Parathyroid adenoma (tissue), 2 donors: ENCODE results near the gene DET1.
"Not testable (repeated sequence)": the region's sequence is repeated elsewhere in the genome, so short reads cannot be mapped to it uniquely, and the experiment has no call there.

Source experiments
- H2AFZ ChIP-seq: fragments of 300-600 bp; sonication (generic); one replicate; pipeline ENCODE4 v1.7.0; 2017; ENCODE audit warnings: antibody characterized with exemption, mild to moderate bottlenecking
- H3K27ac ChIP-seq: fragments of 300-600 bp; sonication (generic); one replicate; pipeline ENCODE4 v1.7.0; 2017
- H3K27me3 ChIP-seq: fragments of 300-600 bp; sonication (generic); one replicate; pipeline ENCODE4 v1.7.0; 2017; ENCODE audit warnings: low read length; ENCODE audit not compliant: control insufficient read depth, insufficient read depth
- H3K36me3 ChIP-seq: fragments of 300-600 bp; sonication (generic); one replicate; pipeline ENCODE4 v1.7.0; 2017; ENCODE audit warnings: low read length; ENCODE audit not compliant: control insufficient read depth, insufficient read depth
- H3K4me1 ChIP-seq: fragments of 300-600 bp; sonication (generic); one replicate; pipeline ENCODE4 v1.7.0; 2017; ENCODE audit warnings: control low read depth
- H3K4me2 ChIP-seq: fragments of 300-600 bp; sonication (generic); one replicate; pipeline ENCODE4 v1.7.0; 2017; ENCODE audit warnings: low read length
- H3K4me3 ChIP-seq: fragments of 300-600 bp; sonication (generic); one replicate; pipeline ENCODE4 v1.7.0; 2017; ENCODE audit warnings: low read depth, low read length
- H3K79me2 ChIP-seq: fragments of 300-600 bp; sonication (generic); one replicate; pipeline ENCODE4 v1.7.0; 2017; ENCODE audit warnings: control low read depth
- H3K9ac ChIP-seq: fragments of 300-600 bp; sonication (generic); one replicate; pipeline ENCODE4 v1.7.0; 2017; ENCODE audit warnings: mild to moderate bottlenecking
- H3K9me3 ChIP-seq: fragments of 300-600 bp; sonication (generic); one replicate; pipeline ENCODE4 v1.7.0; 2017; ENCODE audit warnings: low read length; ENCODE audit not compliant: control insufficient read depth
- TF ChIP-seq, protein P1 (sequence below): fragments of 300-600 bp; sonication (generic); IDR thresholded peaks from one replicate; pipeline ENCODE4 v1.7.0; 2017; ENCODE audit warnings: antibody characterized with exemption, mild to moderate bottlenecking
- donor health status: primary hyperparathyroidism.

The DET1 gene

DNA sequence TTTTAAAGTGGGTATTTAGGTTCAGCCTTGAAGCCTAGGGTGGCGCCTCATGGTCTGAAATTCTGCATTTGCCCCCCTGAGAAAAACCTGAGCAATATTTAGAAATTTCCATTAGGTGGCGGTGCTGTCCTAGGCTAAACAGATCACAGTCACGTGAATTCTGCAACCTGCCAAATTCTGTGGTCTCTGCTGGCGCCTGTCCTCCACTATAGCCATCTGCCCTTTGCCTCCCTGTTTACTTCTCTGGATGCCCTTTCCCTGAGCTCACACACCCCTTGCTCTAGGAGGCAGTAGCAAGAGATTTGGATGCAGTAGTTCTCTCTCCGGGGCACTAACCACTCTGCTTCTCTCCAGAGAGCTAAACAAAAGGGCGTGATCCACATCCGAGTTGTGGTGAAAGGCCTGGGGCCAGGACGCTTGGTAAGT, 69.8 kb downstream of the DET1 start:
- Histone ChIP-seq H3K79me2 (no peaks in the 10 kb centered on the region), H2AFZ (no peak overlapping the region), H3K4me1 (no peaks in the 10 kb centered on the region), H3K36me3 (no peaks in the 10 kb centered on the region), H3K27me3 (no peaks in the 10 kb centered on the region), H3K4me3 (no peak overlapping the region), H3K9ac (no peak overlapping the region), H3K4me2 (no peak overlapping the region), H3K9me3 (no peaks in the 10 kb centered on the region), H3K27ac (no peak overlapping the region)
- TF ChIP-seq, protein P1, sequence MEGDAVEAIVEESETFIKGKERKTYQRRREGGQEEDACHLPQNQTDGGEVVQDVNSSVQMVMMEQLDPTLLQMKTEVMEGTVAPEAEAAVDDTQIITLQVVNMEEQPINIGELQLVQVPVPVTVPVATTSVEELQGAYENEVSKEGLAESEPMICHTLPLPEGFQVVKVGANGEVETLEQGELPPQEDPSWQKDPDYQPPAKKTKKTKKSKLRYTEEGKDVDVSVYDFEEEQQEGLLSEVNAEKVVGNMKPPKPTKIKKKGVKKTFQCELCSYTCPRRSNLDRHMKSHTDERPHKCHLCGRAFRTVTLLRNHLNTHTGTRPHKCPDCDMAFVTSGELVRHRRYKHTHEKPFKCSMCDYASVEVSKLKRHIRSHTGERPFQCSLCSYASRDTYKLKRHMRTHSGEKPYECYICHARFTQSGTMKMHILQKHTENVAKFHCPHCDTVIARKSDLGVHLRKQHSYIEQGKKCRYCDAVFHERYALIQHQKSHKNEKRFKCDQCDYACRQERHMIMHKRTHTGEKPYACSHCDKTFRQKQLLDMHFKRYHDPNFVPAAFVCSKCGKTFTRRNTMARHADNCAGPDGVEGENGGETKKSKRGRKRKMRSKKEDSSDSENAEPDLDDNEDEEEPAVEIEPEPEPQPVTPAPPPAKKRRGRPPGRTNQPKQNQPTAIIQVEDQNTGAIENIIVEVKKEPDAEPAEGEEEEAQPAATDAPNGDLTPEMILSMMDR = no peak

DNA sequence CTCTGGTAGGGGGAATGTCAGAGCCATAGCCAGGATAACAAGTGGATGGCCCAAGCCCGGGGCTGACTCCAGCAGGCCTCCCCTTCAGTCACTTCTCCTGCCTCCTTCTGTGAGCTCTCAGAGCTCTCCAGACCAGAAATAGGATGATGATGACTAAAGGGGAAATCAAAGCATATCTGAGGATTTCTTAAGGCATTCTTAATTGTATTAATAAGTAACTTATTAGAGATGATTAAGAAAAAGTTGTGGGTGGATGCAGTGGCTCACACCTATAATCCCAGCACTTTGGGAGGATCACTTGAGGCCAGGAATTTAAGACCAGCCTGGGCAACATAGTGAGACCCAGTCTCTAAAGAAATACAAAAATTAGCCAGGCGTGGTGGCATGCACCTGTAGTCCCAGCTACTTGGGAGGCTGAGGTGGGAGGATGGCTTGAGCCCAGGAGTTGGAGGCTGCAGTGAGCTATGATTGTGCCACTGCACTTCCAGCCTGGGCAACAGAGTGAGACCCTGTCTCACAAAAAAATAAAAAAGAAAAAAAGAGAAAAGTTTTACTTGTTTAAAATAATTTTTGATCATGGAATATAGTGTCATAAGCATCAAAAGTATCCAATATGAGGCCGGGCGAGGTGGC, 72.7 kb downstream of the DET1 start:
- not testable (repeated sequence) for H3K9me3 ChIP-seq, H3K9ac ChIP-seq, H3K36me3 ChIP-seq, H3K4me1 ChIP-seq, H3K4me2 ChIP-seq, H3K4me3 ChIP-seq, H3K27ac ChIP-seq, H3K79me2 ChIP-seq, H3K27me3 ChIP-seq, H2AFZ ChIP-seq

DNA sequence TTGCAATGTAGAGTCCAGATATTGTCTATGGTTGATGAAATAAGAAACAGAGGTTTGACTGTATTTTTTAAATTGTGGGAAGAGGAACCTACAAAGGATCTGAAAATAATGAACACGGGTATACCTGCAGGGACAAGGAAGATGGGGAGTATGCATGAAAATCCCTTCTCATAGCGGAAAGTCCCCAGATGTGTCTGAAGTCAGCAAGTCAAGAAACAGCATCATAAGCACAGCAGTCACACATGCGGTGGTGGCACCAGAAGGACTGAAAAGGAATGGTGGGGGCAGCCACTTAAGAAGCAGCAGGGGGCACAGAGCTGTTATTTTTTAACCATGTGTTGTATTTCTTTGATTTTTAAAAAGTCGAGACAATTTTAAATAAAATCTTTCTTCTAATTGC, 74.3 kb downstream of the DET1 start:
- H3K27ac ChIP-seq = no peak overlapping the region

DNA sequence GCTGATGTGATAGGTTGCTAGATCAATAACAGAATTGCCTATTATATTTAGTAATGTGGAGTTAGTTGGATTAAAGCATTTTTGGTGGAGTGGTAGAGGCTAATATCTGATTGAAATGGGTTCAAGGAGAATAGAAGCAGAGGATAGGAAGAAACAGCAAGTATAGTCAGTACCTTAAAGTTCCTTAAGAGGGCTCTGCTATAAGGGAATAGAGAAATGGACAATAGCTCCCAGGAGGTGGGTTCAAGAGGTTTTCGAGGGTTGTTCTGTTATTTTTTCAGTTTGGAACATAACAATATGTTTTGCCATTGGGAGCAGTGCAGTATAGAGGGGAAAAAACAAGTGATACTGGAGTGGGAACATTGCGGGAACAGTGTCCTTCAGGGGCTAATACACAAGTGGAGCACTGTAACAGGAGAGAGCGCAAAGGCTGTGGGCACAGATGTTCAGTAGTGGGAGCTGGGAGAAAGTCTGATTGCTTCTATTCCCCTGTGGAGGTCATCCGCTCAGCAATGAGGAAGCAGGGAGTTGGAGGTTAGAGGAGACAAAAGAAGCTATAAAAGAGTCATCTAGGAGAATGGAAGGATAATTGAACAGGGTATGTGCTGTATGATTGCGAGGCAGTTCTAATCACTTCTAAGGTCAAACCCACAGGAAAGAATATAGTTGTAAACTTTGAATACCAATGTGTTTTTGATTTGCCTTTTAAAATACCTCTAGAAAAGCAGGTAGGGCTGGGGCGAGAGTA, 75.7 kb downstream of the DET1 start:
- no peak overlapping the region for H3K27ac ChIP-seq
- H3K4me2 ChIP-seq = no peak overlapping the region
- H3K79me2 ChIP-seq = peaks cover 6% of the 10 kb centered on the region
- H3K36me3 ChIP-seq = no peaks in the 10 kb centered on the region
- H2AFZ ChIP-seq = no peak overlapping the region
- H3K9ac ChIP-seq = no peak overlapping the region
- no peak overlapping the region for H3K4me3 ChIP-seq
- TF ChIP-seq, protein P1 = no peak
- H3K27me3 ChIP-seq = no peaks in the 10 kb centered on the region
- no peaks in the 10 kb centered on the region for H3K9me3 ChIP-seq
- peaks cover 3% of the 10 kb centered on the region for H3K4me1 ChIP-seq

More for the DNA sequence above, 74.3 kb downstream of the DET1 start:
- no peak overlapping the region for H3K4me3 ChIP-seq
- H3K9ac ChIP-seq = no peak overlapping the region
- H3K4me1 ChIP-seq = no peaks in the 10 kb centered on the region
- no peaks in the 10 kb centered on the region for H3K9me3 ChIP-seq
- no peaks in the 10 kb centered on the region for H3K36me3 ChIP-seq
- peaks cover 6% of the 10 kb centered on the region for H3K79me2 ChIP-seq
- H3K4me2 ChIP-seq = no peak overlapping the region
- no peak overlapping the region for H2AFZ ChIP-seq
- H3K27me3 ChIP-seq = no peaks in the 10 kb centered on the region
- TF ChIP-seq, protein P1 = no peak

DNA sequence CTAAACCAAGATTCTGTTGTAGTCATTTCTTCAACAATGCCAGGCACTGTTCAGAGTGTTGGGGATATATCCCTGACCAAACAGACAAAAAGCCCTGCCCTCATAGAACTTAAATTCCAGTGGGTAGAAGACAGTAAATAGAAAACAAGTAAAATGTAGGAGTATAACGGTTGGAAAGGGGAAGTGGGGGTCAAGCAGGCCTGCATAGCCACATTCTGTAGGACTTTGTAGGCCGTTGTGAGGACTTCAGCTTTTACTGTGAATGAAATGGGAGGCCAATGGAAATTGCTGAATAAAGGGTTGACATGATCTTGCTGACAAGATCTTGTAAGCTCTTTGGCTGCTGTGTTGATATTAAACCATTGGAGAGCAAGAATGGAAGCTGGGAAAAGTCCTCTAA, 77.2 kb downstream of the DET1 start:
- Histone ChIP-seq H3K9ac (no peak overlapping the region), H3K4me3 (no peak overlapping the region), H3K79me2 (peaks cover 6% of the 10 kb centered on the region), H3K36me3 (no peaks in the 10 kb centered on the region), H3K4me1 (peaks cover 3% of the 10 kb centered on the region), H3K9me3 (no peaks in the 10 kb centered on the region), H3K27ac (no peak overlapping the region), H3K27me3 (no peaks in the 10 kb centered on the region), H3K4me2 (no peak overlapping the region), H2AFZ (no peak overlapping the region)
- TF ChIP-seq, protein P1 = no peak

DNA sequence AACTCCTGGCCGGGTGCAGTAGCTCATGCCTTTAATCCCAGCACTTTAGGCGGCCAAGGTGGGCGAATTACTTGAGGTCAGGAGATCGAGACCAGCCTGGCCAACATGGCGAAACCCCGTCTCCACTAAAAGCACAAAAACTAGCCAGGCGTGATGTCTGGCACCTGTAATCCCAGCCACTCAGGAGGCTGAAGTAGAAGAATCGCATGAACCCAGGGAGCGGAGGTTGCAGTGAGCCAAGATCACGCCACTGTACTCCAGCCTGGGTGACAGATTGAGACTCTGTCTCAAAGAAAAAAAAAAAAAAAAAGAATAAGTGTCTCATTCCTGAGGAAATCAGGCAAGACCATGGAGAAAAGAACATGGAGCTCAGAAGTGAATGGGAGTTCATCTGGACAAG, 77.8 kb downstream of the DET1 start:
- not testable (repeated sequence) for H3K27me3 ChIP-seq, H3K79me2 ChIP-seq, H3K36me3 ChIP-seq, H3K4me3 ChIP-seq, H3K9ac ChIP-seq, H3K27ac ChIP-seq, H3K9me3 ChIP-seq, H2AFZ ChIP-seq, H3K4me1 ChIP-seq, H3K4me2 ChIP-seq
